ENCODE data around the gene PIGR. TPM values are rescaled to one million over a fixed set of nuclear protein-coding genes. Genes with fewer than 3 reads are reported as not detected.

The PIGR gene
- total RNA-seq, 2 experiments from 2014 or later = 0.31 to 1.0 TPM

GRCh38 chr1:206922524-206922923 lies 23.7 kb downstream of the PIGR start:
- ChIA-PET POLR2A (interaction anchor here (1.0 kb wide), 2 partner anchors 10 to 16 kb away, joined by 3 read pairs; no protein-coding TSS in a partner anchor), CTCF (interaction anchor here (1.0 to 3.3 kb wide), 8 partner anchors 8 to 288 kb away, joined by 3 to 34 read pairs (median 6); no protein-coding TSS in a partner anchor)

DNA sequence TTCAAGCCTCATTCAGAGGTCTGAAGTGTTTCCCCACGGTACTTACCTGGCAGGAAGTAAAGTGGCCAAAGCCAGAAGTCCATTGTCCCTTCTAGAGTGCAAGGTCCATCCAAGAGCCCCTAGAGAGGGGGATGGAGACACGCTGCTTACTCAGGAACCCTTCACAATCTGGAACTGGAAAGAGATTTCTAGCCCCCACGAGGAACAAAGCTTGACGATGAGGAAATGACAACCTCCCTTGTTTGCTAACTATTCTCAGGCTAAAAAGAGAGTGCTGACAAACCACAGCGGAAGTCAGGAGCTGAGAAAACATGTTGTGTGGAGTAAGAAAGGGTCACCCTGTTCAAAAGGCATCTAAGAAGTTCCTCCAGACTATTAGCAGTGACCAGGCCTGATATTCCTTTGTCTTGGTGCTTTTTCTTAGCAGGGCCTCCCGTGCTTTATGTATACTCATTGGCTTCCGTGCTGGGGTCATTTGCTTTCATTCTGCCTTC lies 24.4 kb downstream of the PIGR start, which contains the start of gene FCMR:
TSS of gene FCMR (minus strand) at position 170 of the 494 bp plus-strand sequence. CDS start at position 83, 87 bp downstream.
- ChIA-PET POLR2A (interaction anchor here (0.6 to 1.8 kb wide), 3 partner anchors 9 to 207 kb away, joined by 5 to 12 read pairs (median 6); no protein-coding TSS in a partner anchor), CTCF (interaction anchor here (1.2 to 3.3 kb wide), 9 partner anchors 8 to 320 kb away, joined by 3 to 34 read pairs (median 5); no protein-coding TSS in a partner anchor)

DNA sequence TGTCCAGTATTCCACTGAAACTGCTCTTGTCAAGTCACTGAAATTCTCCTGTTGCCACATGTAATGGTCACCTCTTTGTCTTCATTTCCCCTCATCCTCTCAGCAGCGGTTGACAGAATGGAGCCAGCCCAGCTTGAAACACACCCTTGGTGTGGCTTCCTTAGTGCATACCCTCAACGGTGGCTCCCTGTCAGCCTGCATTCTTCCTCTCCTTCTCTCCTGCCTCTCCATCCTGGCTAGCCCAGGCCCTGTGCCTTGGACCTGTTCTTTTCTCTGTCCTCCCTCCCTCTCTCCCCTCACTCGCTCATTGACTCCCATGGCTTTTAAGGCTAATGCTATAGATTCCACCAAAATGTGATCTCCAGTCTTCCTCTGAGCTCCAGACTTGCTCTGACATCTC lies 28.2 kb downstream of the PIGR start:
- POLR2A ChIA-PET = interaction anchor here (0.6 kb wide), 1 partner anchor 13 kb away, joined by 3 read pairs; no protein-coding TSS in a partner anchor

GRCh38 chr1:206916000-206916709 lies 30.1 kb downstream of the PIGR start:
- POLR2A ChIA-PET = no interaction called here
- CTCF ChIA-PET = interaction anchor here (0.6 to 3.3 kb wide), 6 partner anchors 10 to 347 kb away, joined by 3 to 11 read pairs (median 5); no protein-coding TSS in a partner anchor

More for the DNA sequence above, 28.2 kb downstream of the PIGR start:
- CTCF ChIA-PET = interaction anchor here (0.6 to 3.3 kb wide), 13 partner anchors 9 to 283 kb away, joined by 3 to 14 read pairs (median 4); partner anchors contain the start of genes C4BPB, DYRK3 and IL20

GRCh38 chr1:206915030-206915735 lies 31.1 kb downstream of the PIGR start:
- ChIA-PET POLR2A (no interaction called here), CTCF (interaction anchor here (0.7 to 2.9 kb wide), 4 partner anchors 15 to 303 kb away, joined by 3 to 8 read pairs (median 3); no protein-coding TSS in a partner anchor)

GRCh38 chr1:206913766-206914537 lies 32.3 kb downstream of the PIGR start:
- POLR2A ChIA-PET = no interaction called here
- CTCF ChIA-PET = interaction anchor here (1.2 to 3.3 kb wide), 7 partner anchors 8 to 255 kb away, joined by 3 to 34 read pairs (median 19); partner anchors contain the start of genes FCMR and IL20

DNA sequence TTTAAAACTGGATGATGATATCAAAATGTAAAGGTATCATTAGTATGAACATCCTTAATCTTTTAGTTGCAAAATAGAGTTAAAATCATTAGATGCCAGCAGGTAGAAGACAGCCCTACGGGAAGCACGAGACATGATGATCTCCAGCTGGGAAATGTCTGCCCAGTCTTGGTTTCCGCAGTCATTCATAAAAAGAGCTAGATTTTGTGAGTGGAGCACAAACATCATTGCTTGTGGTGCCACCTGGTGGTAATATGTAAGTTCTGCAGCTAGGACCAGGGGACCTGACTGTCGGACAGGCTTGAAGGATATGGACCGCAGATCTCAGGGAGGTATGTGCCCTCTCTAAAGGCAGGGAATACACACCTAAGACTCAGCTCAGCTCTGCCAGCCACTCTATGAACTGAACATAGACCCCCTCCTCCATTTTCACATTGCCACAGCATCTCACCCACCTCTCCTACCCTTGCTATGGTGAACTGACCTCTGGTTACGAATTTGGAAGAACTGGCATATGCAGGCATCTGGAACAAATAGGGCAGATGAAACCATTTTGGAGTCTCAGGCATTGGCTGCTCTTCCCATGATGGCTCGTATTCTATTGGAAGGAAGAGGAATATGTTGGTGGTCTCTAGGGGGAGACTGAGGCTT lies 33.7 kb downstream of the PIGR start:
- POLR2A ChIA-PET = no interaction called here
- CTCF ChIA-PET = interaction anchor here (0.7 to 3.3 kb wide), 38 partner anchors 9 to 303 kb away, joined by 3 to 34 read pairs (median 6); partner anchors contain the start of genes DYRK3, FCMR, IL19 and IL20

DNA sequence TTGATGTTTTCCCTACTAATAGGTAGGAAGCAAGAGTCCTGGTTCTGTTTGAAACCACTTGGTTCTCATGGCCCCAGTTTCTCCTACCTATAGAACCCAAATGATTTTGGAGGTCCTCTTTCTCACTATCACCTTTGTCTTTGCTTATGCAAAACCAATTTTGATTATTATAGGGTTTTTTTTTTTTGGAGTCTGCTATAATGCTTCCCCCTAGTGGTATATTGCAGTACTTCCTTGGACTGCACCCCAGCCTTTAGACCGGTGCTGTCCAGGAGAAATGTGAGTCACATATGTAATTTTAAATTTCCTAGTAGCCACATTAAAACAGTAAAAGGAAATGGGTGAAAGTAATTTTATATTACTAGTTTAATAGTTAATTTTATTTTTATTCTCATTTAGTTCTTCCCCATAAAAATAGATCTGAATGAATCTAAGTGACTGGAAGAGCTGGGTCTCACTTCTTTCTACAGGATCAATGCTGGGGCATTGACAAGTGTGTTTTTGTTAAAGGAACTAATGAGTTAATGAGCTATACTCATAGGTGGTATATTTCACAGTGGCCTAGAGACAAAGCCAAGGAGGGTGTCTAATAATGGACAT lies 35.1 kb downstream of the PIGR start:
- ChIA-PET CTCF (interaction anchor here (0.7 to 3.3 kb wide), 27 partner anchors 11 to 301 kb away, joined by 3 to 34 read pairs (median 6); partner anchors contain the start of genes DYRK3, FCMR, IL20 and IL24), POLR2A (no interaction called here)

GRCh38 chr1:206909883-206910318 lies 36.4 kb downstream of the PIGR start:
- ChIA-PET POLR2A (interaction anchor here (0.6 to 1.5 kb wide), 4 partner anchors 10 to 201 kb away, joined by 3 to 7 read pairs (median 5); partner anchors contain the start of gene IL24), CTCF (interaction anchor here (0.9 to 2.1 kb wide), 11 partner anchors 9 to 217 kb away, joined by 3 to 17 read pairs (median 4); partner anchors contain the start of gene FCMR)

DNA sequence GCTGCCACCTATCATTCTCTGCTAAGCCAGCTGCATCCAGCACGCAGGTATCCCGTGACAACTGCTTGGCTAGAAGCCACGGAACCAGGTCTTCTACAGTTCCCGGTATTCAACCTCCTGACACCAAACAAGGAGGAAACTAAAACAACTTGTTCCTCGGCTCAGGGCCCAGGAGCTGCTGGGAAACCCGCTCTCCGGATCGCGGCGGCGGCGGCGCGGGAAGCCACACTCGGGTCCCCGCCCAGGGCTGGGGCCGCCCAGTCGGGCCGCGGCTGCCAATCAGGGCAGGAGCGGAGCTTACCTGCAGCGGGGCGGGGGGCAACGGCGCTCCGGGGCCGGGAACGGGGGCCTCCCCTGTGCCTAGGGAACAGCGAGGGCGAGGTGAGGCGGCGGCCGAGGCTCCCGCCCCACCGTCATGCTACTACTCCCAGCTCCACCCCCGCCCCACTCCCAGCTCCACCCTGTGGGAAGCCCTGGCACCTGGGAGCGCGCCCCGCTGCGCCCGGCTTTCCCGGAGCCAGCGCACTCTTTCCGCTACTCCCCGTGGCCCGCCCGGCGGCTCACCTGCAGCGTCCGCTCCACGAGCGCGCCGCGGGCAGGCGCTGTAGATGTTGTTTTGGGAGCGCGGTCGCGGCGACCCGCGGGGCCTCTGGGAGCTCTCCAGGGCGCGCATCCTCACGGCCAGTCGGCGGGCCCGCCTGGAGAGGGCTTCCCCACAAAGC lies 36.9 kb downstream of the PIGR start:
- ChIA-PET POLR2A (interaction anchor here (0.6 to 1.5 kb wide), 5 partner anchors 9 to 201 kb away, joined by 3 to 7 read pairs (median 4); partner anchors contain the start of gene IL24), CTCF (interaction anchor here (0.8 to 2.1 kb wide), 15 partner anchors 10 to 245 kb away, joined by 3 to 17 read pairs (median 4); partner anchors contain the start of gene FCMR)

DNA sequence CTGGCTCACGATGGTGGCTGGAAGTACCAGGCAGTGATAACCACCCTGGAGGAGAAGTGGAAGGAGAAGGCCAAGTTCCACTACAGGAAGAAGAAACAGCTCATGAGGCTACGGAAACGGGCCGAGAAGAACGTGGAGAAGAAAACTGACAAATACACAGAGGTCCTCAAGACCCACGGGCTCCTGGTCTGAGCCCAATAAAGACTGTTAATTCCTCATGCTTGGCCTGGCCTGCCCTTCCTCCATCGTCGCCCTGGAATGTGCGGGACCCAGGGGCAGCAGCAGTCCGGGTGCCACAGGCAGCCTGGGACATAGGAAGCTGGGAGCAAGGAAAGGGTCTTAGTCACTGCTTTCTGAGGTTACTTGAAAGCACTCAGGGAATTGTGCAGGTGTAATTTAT lies 38.2 kb downstream of the PIGR start:
- POLR2A ChIA-PET = no interaction called here

DNA sequence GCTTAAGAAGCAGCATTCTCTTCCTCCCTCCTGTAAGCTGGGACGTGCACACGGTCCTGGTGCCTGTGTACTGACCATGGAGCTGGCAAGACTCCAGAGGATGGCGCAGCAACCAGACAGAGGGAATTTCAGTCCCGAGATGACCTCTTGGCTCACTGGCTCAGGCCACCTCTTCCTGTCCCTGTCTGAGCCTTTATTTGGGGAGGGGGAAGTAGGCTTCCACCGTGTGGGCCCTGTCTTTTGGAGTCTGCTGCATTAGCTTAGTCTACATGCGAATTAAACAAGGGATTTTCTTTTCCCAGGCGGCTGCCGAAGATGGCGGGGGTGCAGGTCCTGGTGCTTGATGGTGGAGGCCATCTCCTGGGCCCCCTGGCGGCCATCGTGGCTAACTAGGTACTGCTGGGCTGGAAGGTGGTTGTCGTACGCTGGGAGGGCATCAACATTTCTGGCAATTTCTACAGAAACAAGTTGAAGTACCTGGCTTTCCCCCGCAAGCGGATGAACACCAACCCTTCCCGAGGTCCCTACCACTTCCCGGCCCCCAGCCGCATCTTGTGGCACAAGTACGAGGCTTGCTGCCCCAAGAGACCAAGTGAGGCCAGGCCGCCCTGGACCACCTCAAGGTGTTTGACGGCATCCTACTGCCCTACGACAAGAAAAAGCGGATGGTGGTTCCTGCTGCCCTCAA lies 38.8 kb downstream of the PIGR start:
- CTCF ChIA-PET = interaction anchor here (1.2 to 2.4 kb wide), 6 partner anchors 23 to 181 kb away, joined by 3 to 17 read pairs (median 6); no protein-coding TSS in a partner anchor
- POLR2A ChIA-PET = interaction anchor here (0.6 kb wide), 2 partner anchors 106 to 124 kb away, joined by 3 to 4 read pairs; no protein-coding TSS in a partner anchor

More for the DNA sequence above, 38.2 kb downstream of the PIGR start:
- CTCF ChIA-PET = interaction anchor here (0.9 to 2.1 kb wide), 7 partner anchors 22 to 183 kb away, joined by 3 to 17 read pairs (median 4); no protein-coding TSS in a partner anchor

DNA sequence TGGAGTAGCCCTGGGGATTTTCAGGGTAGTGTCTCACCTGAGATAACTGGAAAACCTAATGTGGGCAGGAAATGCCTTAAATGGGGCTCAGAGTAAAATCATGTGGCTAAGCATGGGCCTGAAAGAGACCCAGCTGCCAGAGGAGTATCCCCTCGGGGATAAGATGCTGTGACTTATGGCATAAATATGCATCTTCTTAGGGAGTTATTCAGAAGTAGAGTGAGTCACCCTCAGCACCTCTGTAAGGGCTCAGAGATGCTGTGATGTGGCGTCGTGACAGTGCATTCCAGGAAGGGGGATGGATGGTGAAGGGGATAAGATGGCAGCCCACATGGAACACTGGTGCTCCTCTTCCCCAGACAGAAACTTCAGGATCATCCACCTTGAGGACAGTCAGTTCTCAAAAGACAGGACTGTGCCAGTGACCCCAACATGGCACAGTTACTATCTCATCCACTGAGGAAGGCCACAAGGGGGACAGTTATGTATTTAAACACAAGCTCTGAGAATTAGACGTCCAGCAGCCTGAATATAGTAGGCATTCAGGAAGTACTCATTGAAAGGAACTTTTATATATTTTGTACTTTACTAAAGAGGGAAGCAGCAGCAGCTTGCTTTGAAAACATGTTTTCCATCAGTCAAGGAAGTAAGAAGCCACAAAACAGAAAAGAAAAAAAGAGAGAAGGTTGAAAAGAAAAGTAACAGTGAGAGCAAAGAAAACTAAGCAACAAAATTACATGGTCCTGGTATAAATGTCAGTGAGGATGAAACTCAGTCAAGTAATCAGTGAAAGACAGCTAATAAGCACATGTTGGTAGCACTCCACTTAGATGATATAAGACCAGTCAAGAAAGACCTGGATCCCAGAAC lies 40.7 kb downstream of the PIGR start:
- CTCF ChIA-PET = interaction anchor here (1.1 to 3.0 kb wide), 11 partner anchors 8 to 179 kb away, joined by 3 to 12 read pairs (median 5); partner anchors contain the start of genes IL20 and IL24
- POLR2A ChIA-PET = interaction anchor here (0.7 kb wide), 1 partner anchor 17 kb away, joined by 3 read pairs; no protein-coding TSS in a partner anchor

DNA sequence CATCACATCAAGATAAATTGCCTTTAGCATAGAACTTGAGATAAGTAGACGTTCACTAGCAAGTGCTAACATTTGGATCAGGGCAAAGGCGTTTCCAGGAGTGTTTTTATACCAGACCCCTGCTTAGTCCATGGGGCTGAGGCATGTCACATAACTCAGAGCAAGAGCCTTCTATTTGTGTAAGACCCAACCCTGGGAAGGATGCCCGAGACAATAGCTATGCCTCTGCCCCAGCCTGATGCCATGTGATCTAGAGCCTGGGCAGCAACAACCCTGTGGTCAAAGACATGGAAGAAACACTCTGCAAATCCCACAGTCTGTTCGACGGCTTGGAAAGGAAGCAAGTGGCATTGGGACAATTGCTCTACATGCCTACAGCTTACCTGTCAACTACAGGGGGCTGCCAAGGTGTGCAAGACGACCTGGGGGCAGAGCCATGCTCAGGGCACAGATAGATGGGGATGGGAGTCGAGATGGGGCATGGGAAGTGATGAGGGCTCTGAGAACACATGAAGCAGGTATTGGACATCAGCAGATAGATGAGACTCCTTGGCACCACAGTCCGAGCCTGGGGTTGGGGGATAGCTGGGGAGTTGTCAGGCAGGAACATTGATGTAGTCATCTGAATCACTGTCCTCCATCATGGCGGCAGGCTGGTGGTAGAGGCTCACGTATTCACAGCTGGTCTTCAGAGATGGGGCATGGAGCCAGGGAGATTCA lies 41.7 kb downstream of the PIGR start:
- ChIA-PET CTCF (interaction anchor here (1.2 to 3.0 kb wide), 4 partner anchors 9 to 170 kb away, joined by 3 to 12 read pairs (median 6); partner anchors contain the start of gene IL20), POLR2A (no interaction called here)
